Parathyroid adenoma (tissue), 2 donors: ENCODE measurements around the gene FAM43B.
A peak's percentile ranks its signal among the peaks of the same experiment; 100 is the strongest.

Experiments used
- H2AFZ ChIP-seq: fragments of 300-600 bp; sonication (generic); one replicate; pipeline ENCODE4 v1.7.0; 2017; ENCODE audit warnings: antibody characterized with exemption, mild to moderate bottlenecking
- H3K27ac ChIP-seq: fragments of 300-600 bp; sonication (generic); one replicate; pipeline ENCODE4 v1.7.0; 2017
- H3K27me3 ChIP-seq: fragments of 300-600 bp; sonication (generic); one replicate; pipeline ENCODE4 v1.7.0; 2017; ENCODE audit warnings: low read length; ENCODE audit not compliant: control insufficient read depth, insufficient read depth
- H3K36me3 ChIP-seq: fragments of 300-600 bp; sonication (generic); one replicate; pipeline ENCODE4 v1.7.0; 2017; ENCODE audit warnings: low read length; ENCODE audit not compliant: control insufficient read depth, insufficient read depth
- H3K4me1 ChIP-seq: fragments of 300-600 bp; sonication (generic); one replicate; pipeline ENCODE4 v1.7.0; 2017; ENCODE audit warnings: control low read depth
- H3K4me2 ChIP-seq: fragments of 300-600 bp; sonication (generic); one replicate; pipeline ENCODE4 v1.7.0; 2017; ENCODE audit warnings: low read length
- H3K4me3 ChIP-seq: fragments of 300-600 bp; sonication (generic); one replicate; pipeline ENCODE4 v1.7.0; 2017; ENCODE audit warnings: low read depth, low read length
- H3K79me2 ChIP-seq: fragments of 300-600 bp; sonication (generic); one replicate; pipeline ENCODE4 v1.7.0; 2017; ENCODE audit warnings: control low read depth
- H3K9ac ChIP-seq: fragments of 300-600 bp; sonication (generic); one replicate; pipeline ENCODE4 v1.7.0; 2017; ENCODE audit warnings: mild to moderate bottlenecking
- H3K9me3 ChIP-seq: fragments of 300-600 bp; sonication (generic); one replicate; pipeline ENCODE4 v1.7.0; 2017; ENCODE audit warnings: low read length; ENCODE audit not compliant: control insufficient read depth
- CTCF ChIP-seq: fragments of 300-600 bp; sonication (generic); IDR thresholded peaks from one replicate; pipeline ENCODE4 v1.7.0; 2017; ENCODE audit warnings: antibody characterized with exemption, mild to moderate bottlenecking
- donor health status: primary hyperparathyroidism.

Gene FAM43B

GRCh38 chr1:20574686-20575540 lies 22.5 kb downstream of the FAM43B start:
- no peak overlapping the region for H3K27ac ChIP-seq
- H3K4me2 ChIP-seq, result no peak overlapping the region
- H2AFZ ChIP-seq, result no peak overlapping the region
- H3K4me1 ChIP-seq, result no peaks in the 10 kb centered on the region
- no peaks in the 10 kb centered on the region for H3K9me3 ChIP-seq
- no peaks in the 10 kb centered on the region for H3K27me3 ChIP-seq
- no peaks in the 10 kb centered on the region for H3K79me2 ChIP-seq
- no peaks in the 10 kb centered on the region for H3K36me3 ChIP-seq
- TF ChIP-seq CTCF, result peak; percentile 61
- no peak overlapping the region for H3K9ac ChIP-seq
- H3K4me3 ChIP-seq, result no peak overlapping the region

GRCh38 chr1:20575541-20576336 lies 23.4 kb downstream of the FAM43B start:
- Histone ChIP-seq H3K4me3 (no peak overlapping the region), H3K79me2 (no peaks in the 10 kb centered on the region), H3K9me3 (no peaks in the 10 kb centered on the region), H3K9ac (no peak overlapping the region), H3K36me3 (no peaks in the 10 kb centered on the region), H3K27ac (no peak overlapping the region), H3K27me3 (no peaks in the 10 kb centered on the region), H3K4me1 (no peaks in the 10 kb centered on the region), H3K4me2 (no peak overlapping the region), H2AFZ (no peak overlapping the region)
- no peak for TF ChIP-seq CTCF

- Histone ChIP-seq H3K4me3 (no peak overlapping the region), H3K27ac (no peak overlapping the region), H3K9ac (no peak overlapping the region), H3K79me2 (no peaks in the 10 kb centered on the region), H3K4me2 (no peak overlapping the region), H3K9me3 (no peaks in the 10 kb centered on the region), H3K27me3 (no peaks in the 10 kb centered on the region), H3K4me1 (no peaks in the 10 kb centered on the region), H2AFZ (no peak overlapping the region), H3K36me3 (no peaks in the 10 kb centered on the region)
- TF ChIP-seq CTCF, result no peak
These were observed 25.7 kb downstream of the FAM43B start for GRCh38 chr1:20578062-20578461.

- H3K4me1 ChIP-seq, result no peaks in the 10 kb centered on the region
- H3K36me3 ChIP-seq, result no peaks in the 10 kb centered on the region
- no peak for TF ChIP-seq CTCF
- H2AFZ ChIP-seq, result no peak overlapping the region
- H3K9me3 ChIP-seq, result no peaks in the 10 kb centered on the region
- H3K27ac ChIP-seq, result no peak overlapping the region
- no peaks in the 10 kb centered on the region for H3K27me3 ChIP-seq
- no peak overlapping the region for H3K9ac ChIP-seq
- H3K4me3 ChIP-seq, result no peak overlapping the region
- no peaks in the 10 kb centered on the region for H3K79me2 ChIP-seq
- H3K4me2 ChIP-seq, result no peak overlapping the region
These were observed 26.5 kb downstream of the FAM43B start for GRCh38 chr1:20578721-20579395.
